Raji (cell line): Measurements from ENCODE around the gene DMD.

Experiments
- POLR2A ChIP-seq: IDR thresholded peaks from 2 replicates; pipeline ENCODE4 v1.6.1; 2011; ENCODE audit warnings: low read depth, low read length, control low read depth; ENCODE audit not compliant: insufficient read depth

DMD gene

GRCh38 chrX:31590581-31591114 is 1620.7 kb downstream of the DMD start:
- no peak for TF ChIP-seq POLR2A

DNA sequence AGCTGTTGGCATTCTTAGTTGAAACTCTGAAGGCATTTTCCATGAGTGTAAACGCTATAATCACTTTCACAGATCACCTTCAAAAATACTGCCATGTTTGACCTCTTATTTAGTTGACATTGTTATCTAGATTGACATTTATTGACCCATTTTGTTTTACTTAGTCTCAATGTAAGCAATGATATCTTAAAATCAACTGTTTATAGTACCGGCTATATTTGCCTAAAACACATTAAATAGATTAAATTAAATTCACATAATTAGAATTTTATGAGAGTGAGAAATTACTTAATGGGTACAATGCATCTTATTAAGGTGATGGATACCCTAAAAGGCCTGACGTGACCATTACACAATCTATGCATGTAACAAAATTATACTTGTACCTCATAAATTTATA is 1621.8 kb downstream of the DMD start:
- TF ChIP-seq POLR2A = no peak

- TF ChIP-seq POLR2A = no peak
These were observed 1623.0 kb downstream of the DMD start for GRCh38 chrX:31588355-31588754.

DNA sequence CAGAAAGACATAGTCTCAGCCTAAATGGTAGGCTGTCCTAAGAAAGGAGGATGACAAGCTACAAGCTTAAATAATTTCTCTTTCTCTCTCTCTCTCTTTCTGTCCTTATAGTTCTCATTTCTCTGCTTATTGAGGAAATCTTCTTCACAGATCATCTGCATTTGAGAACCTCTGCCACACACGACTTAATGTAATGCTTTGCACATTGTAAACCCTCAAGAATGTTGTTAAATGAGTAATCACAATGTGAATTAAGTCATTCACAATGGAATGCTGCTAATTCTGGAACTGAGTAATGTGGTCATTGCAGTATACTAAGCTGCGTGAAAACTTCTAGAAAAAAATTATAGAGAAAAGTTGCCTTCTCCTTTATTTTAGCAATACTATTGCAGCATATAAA is 1630.6 kb downstream of the DMD start:
- TF ChIP-seq POLR2A = no peak

DNA sequence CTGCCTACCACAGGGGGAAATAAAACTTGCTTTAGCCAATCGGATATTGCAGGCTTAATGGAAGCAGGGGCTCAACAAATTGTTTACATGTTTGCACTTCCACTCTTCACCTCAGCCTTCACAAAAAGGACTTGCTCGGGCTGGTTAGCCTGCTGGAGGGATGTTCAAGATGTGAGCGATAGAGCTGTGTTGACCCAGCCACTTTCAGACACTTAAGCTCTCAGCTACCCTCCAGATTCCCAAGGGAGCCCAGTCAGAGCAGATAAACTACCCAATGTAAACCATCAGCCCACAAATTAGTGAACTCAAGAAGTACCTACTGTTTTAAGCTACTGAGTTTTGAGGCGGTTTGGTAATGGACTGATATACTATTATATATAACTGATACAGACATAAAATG is 1631.1 kb downstream of the DMD start:
- TF ChIP-seq POLR2A = no peak

DNA sequence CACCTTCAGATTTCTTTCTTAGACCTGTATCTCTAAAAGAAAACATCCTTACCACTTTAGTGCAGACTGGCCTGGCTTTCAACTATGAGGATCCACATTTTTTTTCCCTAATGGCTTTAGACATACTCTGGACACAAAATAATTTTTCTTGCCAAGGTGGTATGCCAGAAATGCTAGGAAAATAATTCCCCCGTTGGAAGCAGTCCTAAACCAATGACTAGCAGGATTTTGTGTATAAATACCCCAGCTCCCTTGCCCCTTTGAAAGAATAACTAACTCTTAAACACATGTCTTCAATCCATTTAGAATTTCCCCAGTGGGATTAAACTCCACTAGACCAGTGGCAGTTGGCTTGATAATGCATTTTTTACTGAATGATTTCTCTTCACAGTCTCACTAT is 1639.0 kb downstream of the DMD start:
- no peak for TF ChIP-seq POLR2A

DNA sequence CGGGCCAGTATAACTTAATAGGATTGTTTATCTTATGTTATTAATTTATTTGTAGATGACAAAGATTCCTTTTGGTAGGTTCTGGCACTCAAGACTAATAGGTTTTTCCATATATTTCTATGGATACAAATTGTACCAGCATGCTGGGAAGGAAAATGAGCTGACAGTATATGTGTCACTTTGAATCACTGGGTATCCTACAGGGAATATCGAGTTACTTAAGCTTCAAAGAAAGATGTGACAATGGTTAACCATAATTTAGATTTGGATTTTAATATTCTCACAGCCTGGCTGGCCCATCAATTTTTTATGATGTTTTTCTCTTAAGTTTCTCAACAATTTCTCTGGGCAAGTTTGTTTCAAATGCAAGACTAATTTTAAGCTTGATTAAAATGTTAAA is 1640.7 kb downstream of the DMD start:
- no peak for TF ChIP-seq POLR2A

DNA sequence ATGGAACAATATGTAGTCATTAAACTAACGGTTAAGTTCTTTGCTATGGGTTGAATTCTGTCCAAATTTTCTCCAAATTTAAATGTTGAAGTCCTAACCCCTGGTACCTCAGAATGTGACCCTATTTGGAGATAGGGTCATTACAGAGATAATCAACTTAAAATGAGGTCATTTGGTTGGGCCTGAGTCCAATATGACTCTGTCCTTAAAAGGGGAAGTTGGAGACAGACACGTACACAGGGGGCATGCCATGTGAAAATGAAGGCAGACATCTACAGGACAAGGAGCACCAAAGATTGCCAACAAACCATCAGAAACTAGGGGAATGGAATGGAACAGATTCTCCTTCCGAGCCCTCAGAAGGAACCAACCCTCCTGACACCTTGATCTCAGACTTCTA is 1647.6 kb downstream of the DMD start:
- no peak for TF ChIP-seq POLR2A

GRCh38 chrX:31555506-31555905 is 1655.8 kb downstream of the DMD start:
- no peak for TF ChIP-seq POLR2A

GRCh38 chrX:31551913-31552312 is 1659.4 kb downstream of the DMD start:
- no peak for TF ChIP-seq POLR2A

DNA sequence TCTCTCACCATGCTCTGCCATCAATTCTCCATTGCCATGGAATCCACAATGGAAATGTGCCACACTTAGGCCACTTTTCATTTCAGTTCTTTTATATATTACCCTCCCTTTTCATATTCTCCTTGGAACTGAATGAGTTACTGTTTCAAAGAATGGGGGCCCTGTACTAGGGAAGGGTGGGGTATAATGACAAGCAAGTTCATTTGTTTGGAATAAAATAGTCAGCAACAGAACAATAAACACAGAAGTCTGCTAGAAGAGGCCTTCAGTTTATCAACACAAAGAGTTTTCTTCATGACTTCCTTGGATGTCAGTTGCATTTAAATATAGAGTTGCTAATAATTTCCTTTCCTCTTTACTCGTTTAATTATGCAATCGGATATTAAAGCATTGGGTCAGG is 1661.2 kb downstream of the DMD start:
- TF ChIP-seq POLR2A = no peak

DNA sequence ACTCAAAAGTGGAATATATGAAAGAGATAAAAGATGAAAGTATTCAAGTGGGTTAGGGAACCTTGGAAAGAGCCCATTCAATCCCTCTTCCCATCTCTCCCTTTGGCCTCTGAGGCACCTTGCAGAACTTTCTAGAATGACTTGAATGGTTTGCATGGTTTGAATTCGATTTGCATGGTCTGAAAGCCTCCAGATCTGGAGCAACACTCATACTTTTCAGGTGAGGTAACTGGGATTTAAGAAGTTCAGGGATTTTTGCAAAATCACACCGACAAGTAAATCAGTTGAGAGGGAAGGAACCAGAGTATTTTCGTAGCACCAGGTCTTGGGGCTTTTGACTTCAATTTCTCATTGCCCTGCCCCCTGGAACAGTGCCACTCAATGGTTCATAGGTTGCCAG is 1663.5 kb downstream of the DMD start:
- no peak for TF ChIP-seq POLR2A

DNA sequence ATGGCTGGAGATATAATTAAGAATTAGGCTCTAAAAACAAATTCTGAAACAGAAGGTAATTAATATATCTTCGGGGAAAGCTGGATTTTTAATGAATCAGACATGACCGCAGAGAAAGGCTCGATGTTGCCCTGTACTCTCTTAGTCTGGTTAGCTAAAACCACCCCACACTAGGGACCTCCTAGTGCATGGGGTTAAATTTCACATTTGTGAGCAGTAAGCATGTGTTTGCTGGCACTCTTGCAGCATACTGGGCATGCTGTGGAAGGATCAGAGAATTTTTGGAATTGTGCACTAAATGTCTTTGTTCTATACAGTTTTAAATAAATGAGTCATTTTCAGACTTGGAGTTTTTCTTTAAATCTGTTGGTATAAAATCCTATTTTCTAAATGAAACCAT is 1663.9 kb downstream of the DMD start:
- no peak for TF ChIP-seq POLR2A

DNA sequence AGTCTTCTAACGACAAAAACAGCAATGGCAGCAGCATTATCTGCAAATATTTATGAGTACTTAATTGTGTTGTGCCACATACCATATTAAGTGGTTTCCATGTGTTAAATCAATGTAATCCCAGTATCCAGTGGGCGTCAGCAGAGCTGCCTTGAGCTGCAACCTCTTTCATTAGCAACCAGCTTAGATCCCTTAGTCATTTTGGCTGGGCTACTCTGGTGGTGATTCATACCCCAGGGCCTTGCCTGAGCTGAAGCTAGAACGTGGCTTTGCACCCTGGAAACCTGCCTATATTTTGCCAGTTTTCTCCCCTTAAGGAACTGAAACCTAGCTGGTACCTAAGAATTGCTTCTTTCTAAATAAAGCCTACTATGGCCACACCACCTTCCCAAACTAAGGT is 1665.2 kb downstream of the DMD start:
- no peak for TF ChIP-seq POLR2A

- TF ChIP-seq POLR2A = no peak
These were observed 1665.6 kb downstream of the DMD start for GRCh38 chrX:31545726-31546125.

- no peak for TF ChIP-seq POLR2A
These were observed 1666.2 kb downstream of the DMD start for GRCh38 chrX:31545191-31545590.

GRCh38 chrX:31543634-31544033 is 1667.7 kb downstream of the DMD start:
- TF ChIP-seq POLR2A = no peak

DNA sequence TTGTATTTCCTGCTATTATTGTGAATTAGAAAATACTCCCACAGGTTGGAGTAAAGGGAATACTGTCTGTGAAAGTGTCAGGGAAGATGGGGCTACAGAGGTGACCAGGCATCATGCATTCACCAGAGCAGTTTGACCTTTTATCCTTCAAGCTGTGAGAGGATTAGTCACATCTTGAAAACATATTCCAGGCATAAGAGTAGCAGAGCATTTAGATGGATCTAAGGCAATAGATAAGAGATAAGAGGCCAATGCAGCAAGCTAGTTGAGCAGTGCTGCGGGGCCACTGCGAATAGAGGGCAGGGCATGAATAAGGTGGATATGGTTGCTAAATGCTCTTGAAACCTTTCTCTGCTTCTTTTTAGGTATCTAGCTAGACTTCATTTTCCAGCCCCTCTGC is 1668.8 kb downstream of the DMD start:
- no peak for TF ChIP-seq POLR2A

GRCh38 chrX:31540313-31540712 is 1671.0 kb downstream of the DMD start:
- TF ChIP-seq POLR2A = no peak
